Astrocyte (in vitro differentiated cells and primary cell): Measurements from ENCODE around the gene PCBP3. TPM values are rescaled to one million over a fixed set of nuclear protein-coding genes. Genes with fewer than 3 reads are reported as not detected.

Experiments
- DNase-seq: peaks from one replicate; pipeline ENCODE4 v3.0.0-alpha.2; 2010; ENCODE audit warnings: low read depth
- FAIRE-seq: peaks from 2 replicates; lab custom pipeline; 2011; peaks lifted over from hg19 to GRCh38; lab: Jason Lieb, UNC
- H2AFZ ChIP-seq: 2 replicates; pipeline ENCODE4 v1.6.0; 2012; ENCODE audit warnings: low read depth, low read length, inconsistent platforms
- H3K27ac ChIP-seq: 2 replicates; pipeline ENCODE4 v1.5.1; 2011; ENCODE audit warnings: low read depth, low read length, inconsistent platforms
- H3K27me3 ChIP-seq: 2 replicates; pipeline ENCODE4 v1.6.0; 2011; ENCODE audit warnings: low read length, inconsistent platforms; ENCODE audit not compliant: insufficient read depth
- H3K36me3 ChIP-seq: 2 replicates; pipeline ENCODE4 v1.5.1; 2011; ENCODE audit warnings: low read length, inconsistent platforms; ENCODE audit not compliant: insufficient read depth
- H3K4me1 ChIP-seq: 2 replicates; pipeline ENCODE4 v1.5.1; 2011; ENCODE audit warnings: low read length, inconsistent platforms; ENCODE audit not compliant: insufficient read depth
- H3K4me2 ChIP-seq: 2 replicates; pipeline ENCODE4 v1.6.0; 2012; ENCODE audit warnings: low read length, inconsistent platforms
- H3K4me3 ChIP-seq: 2 replicates; pipeline ENCODE4 v1.5.1; 2011; ENCODE audit warnings: low read depth, mild to moderate bottlenecking, low read length, inconsistent platforms; ENCODE audit not compliant: insufficient read depth
- H3K79me2 ChIP-seq: 2 replicates; pipeline ENCODE4 v1.6.0; 2012; ENCODE audit warnings: mild to moderate bottlenecking, low read length, inconsistent platforms; ENCODE audit not compliant: insufficient read depth
- H3K9ac ChIP-seq: 2 replicates; pipeline ENCODE4 v1.6.0; 2012; ENCODE audit warnings: mild to moderate bottlenecking, low read length, inconsistent platforms
- H3K9me3 ChIP-seq: 2 replicates; pipeline ENCODE4 v1.5.1; 2012; ENCODE audit warnings: low read depth, mild to moderate bottlenecking, low read length, inconsistent platforms; ENCODE audit not compliant: insufficient read depth
- H4K20me1 ChIP-seq: 2 replicates; pipeline ENCODE4 v1.6.0; 2012; ENCODE audit warnings: low read length, inconsistent platforms; ENCODE audit not compliant: insufficient read depth
- H3K27ac Mint-ChIP-seq: one replicate; pipeline ENCODE4 v1.8.0; 2021; ENCODE audit warnings: mild to moderate bottlenecking, mixed read lengths; ENCODE audit not compliant: unreplicated experiment
- H3K27me3 Mint-ChIP-seq: one replicate; pipeline ENCODE4 v1.8.0; 2021; ENCODE audit warnings: low read depth, mixed read lengths; ENCODE audit not compliant: unreplicated experiment
- H3K36me3 Mint-ChIP-seq: one replicate; pipeline ENCODE4 v1.8.0; 2021; ENCODE audit warnings: low read depth, mixed read lengths; ENCODE audit not compliant: unreplicated experiment
- H3K4me1 Mint-ChIP-seq: one replicate; pipeline ENCODE4 v1.8.0; 2021; ENCODE audit warnings: low read depth, mixed read lengths; ENCODE audit not compliant: unreplicated experiment
- H3K4me3 Mint-ChIP-seq: one replicate; pipeline ENCODE4 v1.8.0; 2021; ENCODE audit warnings: mild to moderate bottlenecking, moderate library complexity, mixed read lengths; ENCODE audit not compliant: unreplicated experiment
- H3K9me3 Mint-ChIP-seq: one replicate; pipeline ENCODE4 v1.8.0; 2021; ENCODE audit warnings: mild to moderate bottlenecking, mixed read lengths; ENCODE audit not compliant: unreplicated experiment
- EZH2 ChIP-seq: IDR thresholded peaks from 2 replicates; pipeline ENCODE4 v1.6.1; 2012; ENCODE audit warnings: mild to moderate bottlenecking, low read length, inconsistent platforms; ENCODE audit not compliant: insufficient read depth
- total RNA-seq: library from RNA; stranded (reverse); gene quantifications from 2 replicates; pipeline ENCODE4 v1.2.1, GENCODE V29; 2021
- TF ChIP-seq, protein P1 (sequence below): IDR thresholded peaks from 2 replicates; pipeline ENCODE4 v1.5.1; 2011; ENCODE audit warnings: low read depth, mild to moderate bottlenecking, inconsistent platforms, low read length, moderate library complexity; ENCODE audit not compliant: insufficient read depth

Gene PCBP3
- total RNA-seq, 1 donor from 2014 or later, result 1.8 TPM

DNA sequence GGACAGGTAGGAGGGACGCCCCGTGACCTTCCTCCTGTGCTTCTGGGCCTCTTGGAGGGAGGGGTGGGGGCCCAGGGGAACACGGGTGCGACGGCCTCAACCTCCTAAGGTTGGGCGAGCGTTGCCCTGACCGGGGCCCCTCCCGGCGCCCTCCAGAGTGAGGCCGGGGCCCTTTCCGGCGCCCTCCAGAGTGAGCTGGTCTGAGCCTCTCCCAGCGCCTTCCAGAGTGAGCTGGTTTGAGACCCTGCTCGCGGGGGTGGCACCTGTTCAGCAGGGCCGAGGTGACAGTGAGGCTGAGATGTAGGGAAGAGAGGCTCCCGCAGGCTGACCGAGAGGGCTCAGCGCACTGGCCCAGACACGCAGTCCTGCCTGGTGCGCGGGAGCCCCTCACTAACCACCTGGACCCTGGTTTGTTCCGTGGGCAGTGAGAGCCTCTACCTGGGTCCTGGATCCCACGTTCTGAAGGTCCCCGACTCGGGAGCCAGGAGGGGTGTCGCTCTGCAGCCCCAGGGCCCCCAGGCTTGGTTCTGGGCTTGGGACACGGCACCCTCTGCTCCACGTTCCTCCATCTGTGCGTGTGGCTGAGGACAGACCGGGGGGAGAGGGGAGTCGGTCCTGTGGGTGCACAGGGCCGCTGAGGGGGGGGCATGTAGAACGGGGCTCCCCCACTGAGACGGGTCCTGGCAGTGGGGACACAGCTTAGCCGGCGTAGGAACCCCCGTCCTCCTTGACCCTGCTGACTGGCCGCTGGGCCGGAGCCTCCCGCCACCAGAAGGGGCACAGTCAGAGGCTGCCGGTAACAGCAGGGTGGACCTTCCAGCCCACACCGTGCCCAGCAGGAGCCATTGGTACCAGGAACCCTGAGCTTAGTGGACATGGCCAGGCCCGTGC is 339.5 kb downstream of the PCBP3 start:
- no peaks in the 10 kb centered on the region for H3K4me1 Mint-ChIP-seq
- peak overlapping the region; percentile 75 for H3K4me3 Mint-ChIP-seq
- Histone ChIP-seq H3K4me3 (peak overlapping the region; percentile 90), H3K27ac (peak overlapping the region; percentile 77), H3K36me3 (peaks cover 11% of the 10 kb centered on the region), H2AFZ (no peak overlapping the region), H3K27me3 (no peaks in the 10 kb centered on the region), H3K9me3 (no peaks in the 10 kb centered on the region), H4K20me1 (peaks cover 56% of the 10 kb centered on the region), H3K4me1 (peaks cover 50% of the 10 kb centered on the region), H3K4me2 (peak overlapping the region; percentile 99), H3K9ac (peak overlapping the region; percentile 93), H3K79me2 (peaks cover 64% of the 10 kb centered on the region)
- DNase-seq (no peak), FAIRE-seq (no peak)
- peaks cover 11% of the 10 kb centered on the region for H3K36me3 Mint-ChIP-seq
- TF ChIP-seq EZH2, result no peak
- TF ChIP-seq, protein P1, sequence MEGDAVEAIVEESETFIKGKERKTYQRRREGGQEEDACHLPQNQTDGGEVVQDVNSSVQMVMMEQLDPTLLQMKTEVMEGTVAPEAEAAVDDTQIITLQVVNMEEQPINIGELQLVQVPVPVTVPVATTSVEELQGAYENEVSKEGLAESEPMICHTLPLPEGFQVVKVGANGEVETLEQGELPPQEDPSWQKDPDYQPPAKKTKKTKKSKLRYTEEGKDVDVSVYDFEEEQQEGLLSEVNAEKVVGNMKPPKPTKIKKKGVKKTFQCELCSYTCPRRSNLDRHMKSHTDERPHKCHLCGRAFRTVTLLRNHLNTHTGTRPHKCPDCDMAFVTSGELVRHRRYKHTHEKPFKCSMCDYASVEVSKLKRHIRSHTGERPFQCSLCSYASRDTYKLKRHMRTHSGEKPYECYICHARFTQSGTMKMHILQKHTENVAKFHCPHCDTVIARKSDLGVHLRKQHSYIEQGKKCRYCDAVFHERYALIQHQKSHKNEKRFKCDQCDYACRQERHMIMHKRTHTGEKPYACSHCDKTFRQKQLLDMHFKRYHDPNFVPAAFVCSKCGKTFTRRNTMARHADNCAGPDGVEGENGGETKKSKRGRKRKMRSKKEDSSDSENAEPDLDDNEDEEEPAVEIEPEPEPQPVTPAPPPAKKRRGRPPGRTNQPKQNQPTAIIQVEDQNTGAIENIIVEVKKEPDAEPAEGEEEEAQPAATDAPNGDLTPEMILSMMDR, result no peak
- peaks cover 4% of the 10 kb centered on the region for H3K9me3 Mint-ChIP-seq
- H3K27ac Mint-ChIP-seq, result no peak overlapping the region
- H3K27me3 Mint-ChIP-seq, result peaks cover 6% of the 10 kb centered on the region

DNA sequence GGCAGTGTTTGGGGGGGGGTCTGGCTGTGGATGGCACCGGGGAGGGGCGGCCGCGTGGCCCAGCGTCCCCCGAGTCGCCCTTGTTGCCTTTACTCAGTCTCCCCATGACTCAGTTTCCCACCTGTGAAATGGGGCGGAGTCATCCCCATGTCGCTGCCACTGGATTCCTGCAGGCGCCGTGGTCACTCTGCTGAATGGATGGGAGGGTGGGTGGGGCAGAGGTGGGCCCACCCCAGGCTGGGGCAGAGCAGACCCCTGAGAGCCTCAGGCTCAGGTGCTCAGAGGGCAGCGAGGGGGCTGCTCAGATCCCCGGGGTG is 340.1 kb downstream of the PCBP3 start:
- Histone ChIP-seq H3K4me2 (peak overlapping the region; percentile 99), H4K20me1 (peaks cover 58% of the 10 kb centered on the region), H3K27ac (peak overlapping the region; percentile 77), H3K27me3 (no peaks in the 10 kb centered on the region), H3K4me3 (peak overlapping the region; percentile 90), H2AFZ (no peak overlapping the region), H3K9me3 (no peaks in the 10 kb centered on the region), H3K79me2 (peaks cover 68% of the 10 kb centered on the region), H3K36me3 (peaks cover 11% of the 10 kb centered on the region), H3K9ac (peak overlapping the region; percentile 93), H3K4me1 (peaks cover 45% of the 10 kb centered on the region)
- Mint-ChIP-seq H3K4me3 (no peak overlapping the region), H3K9me3 (peaks cover 4% of the 10 kb centered on the region), H3K27me3 (peaks cover 6% of the 10 kb centered on the region), H3K36me3 (peaks cover 11% of the 10 kb centered on the region), H3K4me1 (no peaks in the 10 kb centered on the region), H3K27ac (no peak overlapping the region)
- DNase-seq, result no peak
- TF ChIP-seq, protein P1, result no peak
- TF ChIP-seq EZH2, result no peak
- no peak for FAIRE-seq
